HEK293T (cell line): ENCODE data around the gene CCNB1.
A peak's percentile ranks its signal among the peaks of the same experiment; 100 is the strongest.

Experiments
- CTCF ChIA-PET: fragments of 350-600 bp; formaldehyde crosslinking; extraction: SDS; loops from one replicate; lab custom pipeline; 2021; ENCODE audit warnings: antibody characterized with exemption, inconsistent platforms; lab: Yijun Ruan, JAX
- POLR2A ChIA-PET: fragments of 350-600 bp; formaldehyde crosslinking; extraction: SDS; loops from one replicate; lab custom pipeline; 2020; ENCODE audit warnings: antibody characterized with exemption, inconsistent platforms; lab: Yijun Ruan, JAX
- DNase-seq: peaks from one replicate; pipeline ENCODE4 v3.0.0; 2012; ENCODE audit warnings: mixed read lengths; ENCODE audit errors: extremely low spot score
- ARNT ChIP-seq: fragments of 450-650 bp; IDR thresholded peaks from 2 replicates; pipeline ENCODE4 v1.6.1; 2017; ENCODE audit warnings: mild to moderate bottlenecking
- BHLHE40 ChIP-seq: fragments of 450-650 bp; IDR thresholded peaks from 2 replicates; pipeline ENCODE4 v1.6.1; 2016; ENCODE audit warnings: mild to moderate bottlenecking, moderate library complexity, borderline replicate concordance
- CTBP1 ChIP-seq: fragments of 450-650 bp; IDR thresholded peaks from 2 replicates; pipeline ENCODE4 v1.6.1; 2016; ENCODE audit warnings: borderline replicate concordance
- ELF4 ChIP-seq: fragments of 450-650 bp; IDR thresholded peaks from 2 replicates; pipeline ENCODE4 v1.6.1; 2017; ENCODE audit warnings: antibody characterized with exemption
- FOXA1 ChIP-seq: fragments of 450-650 bp; IDR thresholded peaks from 2 replicates; pipeline ENCODE4 v1.6.1; 2016; ENCODE audit warnings: mild to moderate bottlenecking
- FOXK2 ChIP-seq: fragments of 450-650 bp; IDR thresholded peaks from 2 replicates; pipeline ENCODE4 v1.6.1; 2016; ENCODE audit warnings: mild to moderate bottlenecking
- FOXM1 ChIP-seq: fragments of 450-650 bp; IDR thresholded peaks from 2 replicates; pipeline ENCODE4 v1.6.1; 2017; ENCODE audit warnings: mild to moderate bottlenecking, borderline replicate concordance
- HDGF ChIP-seq: fragments of 450-650 bp; IDR thresholded peaks from 2 replicates; pipeline ENCODE4 v1.6.1; 2017; ENCODE audit warnings: antibody characterized with exemption, borderline replicate concordance
- L3MBTL2 ChIP-seq: fragments of 450-650 bp; conservative IDR thresholded peaks from 2 replicates; pipeline ENCODE4 v1.6.1; 2016; ENCODE audit warnings: mild to moderate bottlenecking
- LEF1 ChIP-seq: fragments of 450-650 bp; IDR thresholded peaks from 2 replicates; pipeline ENCODE4 v1.6.1; 2017; ENCODE audit warnings: mild to moderate bottlenecking, borderline replicate concordance
- NFRKB ChIP-seq: fragments of 450-650 bp; IDR thresholded peaks from 2 replicates; pipeline ENCODE4 v1.6.1; 2016; ENCODE audit warnings: mild to moderate bottlenecking, moderate library complexity
- PKNOX1 ChIP-seq: fragments of 450-650 bp; IDR thresholded peaks from 2 replicates; pipeline ENCODE4 v1.6.1; 2016
- SP1 ChIP-seq: fragments of 450-650 bp; IDR thresholded peaks from 2 replicates; pipeline ENCODE4 v1.6.1; 2017
- SUZ12 ChIP-seq: fragments of 450-650 bp; IDR thresholded peaks from 2 replicates; pipeline ENCODE4 v1.6.1; 2016; ENCODE audit warnings: mild to moderate bottlenecking
- TARDBP ChIP-seq: fragments of 450-650 bp; IDR thresholded peaks from 2 replicates; pipeline ENCODE4 v1.6.1; 2016
- ZNF384 ChIP-seq: fragments of 450-650 bp; IDR thresholded peaks from 2 replicates; pipeline ENCODE4 v1.6.1; 2016

Gene CCNB1

GRCh38 chr5:69152731-69153130, 14.2 kb upstream of the CCNB1 start:
- TF ChIP-seq HDGF = no peak
- no peak for TF ChIP-seq FOXA1
- TF ChIP-seq PKNOX1 = no peak
- TF ChIP-seq FOXM1 = no peak
- CTCF ChIA-PET = no interaction called here
- no peak for DNase-seq
- POLR2A ChIA-PET = interaction anchor here (0.5 kb wide), 1 partner anchor 39 kb away, joined by 3 read pairs; no protein-coding TSS in a partner anchor

- no peak for TF ChIP-seq SP1
- no peak for TF ChIP-seq HDGF
- TF ChIP-seq L3MBTL2 = no peak
- no peak for TF ChIP-seq LEF1
- no peak for TF ChIP-seq FOXK2
- TF ChIP-seq NFRKB = no peak
- TF ChIP-seq ARNT = no peak
- TF ChIP-seq CTBP1 = no peak
- no peak for TF ChIP-seq FOXM1
- DNase-seq = no peak
- POLR2A ChIA-PET = no interaction called here
- CTCF ChIA-PET = no interaction called here
These were observed 10.5 kb upstream of the CCNB1 start for GRCh38 chr5:69156456-69156855.

GRCh38 chr5:69158039-69158438, 8.9 kb upstream of the CCNB1 start:
- DNase-seq = no peak
- TF ChIP-seq BHLHE40 (no peak), PKNOX1 (no peak), SUZ12 (no peak), HDGF (no peak), SP1 (no peak), FOXA1 (no peak)
- CTCF ChIA-PET = no interaction called here
- POLR2A ChIA-PET = interaction anchor here (0.7 kb wide), 1 partner anchor 128 kb away, joined by 3 read pairs; no protein-coding TSS in a partner anchor

GRCh38 chr5:69160651-69161050, 6.3 kb upstream of the CCNB1 start:
- DNase-seq = no peak
- TF ChIP-seq ZNF384 (peak; percentile 82), LEF1 (no peak), SUZ12 (no peak), FOXA1 (no peak)
- POLR2A ChIA-PET = interaction anchor here (0.6 kb wide), 1 partner anchor 78 kb away, joined by 3 read pairs; no protein-coding TSS in a partner anchor
- CTCF ChIA-PET = no interaction called here

- TF ChIP-seq LEF1 = no peak
- TF ChIP-seq FOXK2 = no peak
- TF ChIP-seq CTBP1 = no peak
- TF ChIP-seq L3MBTL2 = no peak
- no peak for TF ChIP-seq TARDBP
- TF ChIP-seq SP1 = no peak
- no peak for TF ChIP-seq ARNT
- TF ChIP-seq FOXA1 = no peak
- no peak for TF ChIP-seq HDGF
- TF ChIP-seq ELF4 = no peak
- no peak for TF ChIP-seq PKNOX1
- no peak for TF ChIP-seq ZNF384
- TF ChIP-seq BHLHE40 = no peak
- TF ChIP-seq FOXM1 = no peak
- no peak for TF ChIP-seq NFRKB
- TF ChIP-seq SUZ12 = no peak
- DNase-seq = peak; percentile 15
- POLR2A ChIA-PET = interaction anchor here (1.8 kb wide), 1 partner anchor 22 kb away, joined by 5 read pairs; the partner anchor contains the start of gene CENPH
- CTCF ChIA-PET = interaction anchor here (0.7 kb wide), 1 partner anchor 125 kb away, joined by 3 read pairs; no protein-coding TSS in a partner anchor
These were observed 524 bp downstream of the CCNB1 start for GRCh38 chr5:69167493-69167855.

GRCh38 chr5:69167929-69168328, 979 bp downstream of the CCNB1 start:
- CTCF ChIA-PET = interaction anchor here (0.7 kb wide), 1 partner anchor 126 kb away, joined by 3 read pairs; no protein-coding TSS in a partner anchor
- POLR2A ChIA-PET = interaction anchor here (1.8 kb wide), 1 partner anchor 22 kb away, joined by 5 read pairs; the partner anchor contains the start of gene CENPH
- TF ChIP-seq ZNF384 (no peak), CTBP1 (no peak), PKNOX1 (no peak)
- DNase-seq = no peak

- ChIA-PET CTCF (no interaction called here), POLR2A (no interaction called here)
- DNase-seq = no peak
- TF ChIP-seq HDGF (no peak), ARNT (no peak), FOXA1 (no peak), NFRKB (no peak), SUZ12 (no peak), ELF4 (no peak), LEF1 (no peak), L3MBTL2 (no peak), BHLHE40 (no peak), FOXK2 (no peak), SP1 (no peak), PKNOX1 (no peak), ZNF384 (no peak), FOXM1 (no peak), CTBP1 (no peak), TARDBP (no peak)
These were observed 3.5 kb downstream of the CCNB1 start for GRCh38 chr5:69170495-69170894.
